OCI-LY1 (cell line): Measurements from ENCODE around the gene ASB16.

Source experiments
- H2AFZ ChIP-seq: fragments of 200-600 bp; sonication (generic), shearing (Covaris generic); 2 replicates; pipeline ENCODE4 v1.6.0; 2014; ENCODE audit warnings: antibody characterized with exemption, mild to moderate bottlenecking, low read length
- H3F3A ChIP-seq: fragments of 200-600 bp; sonication (generic), shearing (Covaris generic); 2 replicates; pipeline ENCODE4 v1.6.0; 2014; ENCODE audit warnings: mild to moderate bottlenecking, antibody characterized with exemption, low read length, moderate library complexity; ENCODE audit not compliant: insufficient read depth
- H3K27ac ChIP-seq: fragments of 200-600 bp; sonication (generic); 2 replicates; pipeline ENCODE4 v1.5.1; 2014; ENCODE audit warnings: low read length, mixed run types, mild to moderate bottlenecking, low read depth; ENCODE audit not compliant: poor library complexity, severe bottlenecking
- H3K27me3 ChIP-seq: fragments of 200-600 bp; sonication (generic); 2 replicates; pipeline ENCODE4 v1.6.0; 2014; ENCODE audit warnings: antibody characterized with exemption, mild to moderate bottlenecking, low read length, moderate library complexity; ENCODE audit not compliant: insufficient read depth
- H3K36me3 ChIP-seq: fragments of 200-600 bp; sonication (generic); 2 replicates; pipeline ENCODE4 v1.6.1; 2014; ENCODE audit warnings: mild to moderate bottlenecking, antibody characterized with exemption, low read length, moderate library complexity, mixed read lengths; ENCODE audit not compliant: insufficient read depth
- H3K4me1 ChIP-seq: fragments of 200-600 bp; sonication (generic); 2 replicates; pipeline ENCODE4 v1.5.1; 2014; ENCODE audit warnings: mild to moderate bottlenecking, low read length, moderate library complexity; ENCODE audit not compliant: insufficient read depth, severe bottlenecking
- H3K4me2 ChIP-seq: fragments of 200-600 bp; sonication (generic), shearing (Covaris generic); 2 replicates; pipeline ENCODE4 v1.6.1; 2014; ENCODE audit warnings: low read length
- H3K4me3 ChIP-seq: fragments of 200-600 bp; sonication (generic); 2 replicates; pipeline ENCODE4 v1.5.1; 2014; ENCODE audit warnings: low read length, low read depth, mild to moderate bottlenecking, mixed read lengths; ENCODE audit not compliant: poor library complexity, severe bottlenecking
- H3K79me2 ChIP-seq: fragments of 200-600 bp; shearing (Covaris generic); 2 replicates; pipeline ENCODE4 v1.6.1; 2016; ENCODE audit warnings: mixed run types, low read length, mixed read lengths; ENCODE audit not compliant: insufficient read depth
- H3K9ac ChIP-seq: fragments of 200-600 bp; sonication (generic), shearing (Covaris generic); 2 replicates; pipeline ENCODE4 v1.6.1; 2014; ENCODE audit warnings: mild to moderate bottlenecking, low read length, mixed read lengths
- H3K9me2 ChIP-seq: fragments of 200-600 bp; sonication (generic), shearing (Covaris generic); 2 replicates; pipeline ENCODE4 v1.6.1; 2014; ENCODE audit warnings: low read depth, mild to moderate bottlenecking, low read length, mixed read lengths
- H3K9me3 ChIP-seq: fragments of 200-600 bp; shearing (Covaris generic); 2 replicates; pipeline ENCODE4 v1.6.1; 2014; ENCODE audit warnings: low read length, mixed read lengths
- H4K20me1 ChIP-seq: fragments of 200-600 bp; sonication (generic), shearing (Covaris generic); 2 replicates; pipeline ENCODE4 v1.6.0; 2016; ENCODE audit warnings: mild to moderate bottlenecking, low read length; ENCODE audit not compliant: insufficient read depth
- CTCF ChIP-seq: fragments of 200-600 bp; sonication (generic), shearing (Covaris generic); IDR thresholded peaks from 2 replicates; pipeline ENCODE4 v1.5.1; 2017; ENCODE audit warnings: mild to moderate bottlenecking, antibody characterized with exemption, low read length, moderate library complexity, mixed read lengths
- EZH2 ChIP-seq: fragments of 200-600 bp; sonication (generic), shearing (Covaris generic); IDR thresholded peaks from 2 replicates; pipeline ENCODE4 v1.8.0; 2017; ENCODE audit warnings: borderline replicate concordance, mixed run types, mild to moderate bottlenecking, antibody characterized with exemption, low read length, moderate library complexity, mixed read lengths

ASB16 gene

GRCh38 chr17:44187131-44187899 lies 16.8 kb downstream of the ASB16 start:
- Histone ChIP-seq H3K4me2 (peak overlapping the region; percentile 89), H3K79me2 (peaks cover 26% of the 10 kb centered on the region), H3K9ac (peak overlapping the region; percentile 91), H3K27me3 (no peaks in the 10 kb centered on the region), H3K4me3 (peak overlapping the region; percentile 93), H3K36me3 (peaks cover 54% of the 10 kb centered on the region), H4K20me1 (no peaks in the 10 kb centered on the region), H3K9me3 (no peaks in the 10 kb centered on the region), H3K4me1 (peaks cover 33% of the 10 kb centered on the region), H2AFZ (no peak overlapping the region), H3K27ac (peak overlapping the region; percentile 78), H3F3A (no peaks in the 10 kb centered on the region), H3K9me2 (no peaks in the 10 kb centered on the region)
- TF ChIP-seq EZH2 (no peak), CTCF (no peak)

- peak overlapping the region; percentile 91; the same call in 1 of the 2 replicates for H3K9ac ChIP-seq
- H3K79me2 ChIP-seq = peaks cover 26% of the 10 kb centered on the region
- no peak overlapping the region for H2AFZ ChIP-seq
- no peaks in the 10 kb centered on the region for H3K9me2 ChIP-seq
- H3F3A ChIP-seq = no peaks in the 10 kb centered on the region
- H3K36me3 ChIP-seq = peaks cover 59% of the 10 kb centered on the region
- no peaks in the 10 kb centered on the region for H4K20me1 ChIP-seq
- H3K4me1 ChIP-seq = peaks cover 32% of the 10 kb centered on the region
- H3K27ac ChIP-seq = no peak overlapping the region
- no peaks in the 10 kb centered on the region for H3K27me3 ChIP-seq
- no peaks in the 10 kb centered on the region for H3K9me3 ChIP-seq
- no peak overlapping the region for H3K4me3 ChIP-seq
- H3K4me2 ChIP-seq = no peak overlapping the region; the same call in 1 of the 2 replicates
- TF ChIP-seq EZH2 (no peak), CTCF (no peak)
Measured at GRCh38 chr17:44188576-44189403, 18.3 kb downstream of the ASB16 start.

GRCh38 chr17:44190481-44190880 lies 20.0 kb downstream of the ASB16 start:
- H3K79me2 ChIP-seq = peaks cover 10% of the 10 kb centered on the region
- no peak overlapping the region for H3K27ac ChIP-seq
- no peak overlapping the region for H2AFZ ChIP-seq
- H3K9me3 ChIP-seq = no peaks in the 10 kb centered on the region
- H3K27me3 ChIP-seq = no peaks in the 10 kb centered on the region
- H3K9ac ChIP-seq = no peak overlapping the region
- peaks cover 63% of the 10 kb centered on the region for H3K36me3 ChIP-seq
- H3K4me3 ChIP-seq = no peak overlapping the region
- peaks cover 16% of the 10 kb centered on the region for H3K4me1 ChIP-seq
- TF ChIP-seq EZH2 (no peak), CTCF (no peak)
- no peaks in the 10 kb centered on the region for H4K20me1 ChIP-seq
- H3K4me2 ChIP-seq = no peak overlapping the region
- H3K9me2 ChIP-seq = no peaks in the 10 kb centered on the region
- H3F3A ChIP-seq = no peaks in the 10 kb centered on the region
